Nephron progenitor cell (in vitro differentiated cells): ENCODE results near the gene NPAS2.
A peak's percentile ranks its signal among the peaks of the same experiment; 100 is the strongest.

Experiments used
- DNase-seq: peaks from one replicate; pipeline ENCODE4 v3.0.0; 2021
- H3K27ac Mint-ChIP-seq: 2 replicates; pipeline ENCODE4 v1.8.0; 2021; ENCODE audit warnings: mild to moderate bottlenecking, moderate library complexity, mixed read lengths
- H3K27me3 Mint-ChIP-seq: 2 replicates; pipeline ENCODE4 v1.8.0; 2021; ENCODE audit warnings: mild to moderate bottlenecking, low read depth, mixed read lengths; ENCODE audit not compliant: poor library complexity
- H3K36me3 Mint-ChIP-seq: 2 replicates; pipeline ENCODE4 v1.8.0; 2021; ENCODE audit warnings: low read depth, mixed read lengths
- H3K4me1 Mint-ChIP-seq: 2 replicates; pipeline ENCODE4 v1.8.0; 2021; ENCODE audit warnings: mixed read lengths
- H3K4me3 Mint-ChIP-seq: 2 replicates; pipeline ENCODE4 v1.8.0; 2021; ENCODE audit warnings: mild to moderate bottlenecking, moderate library complexity, mixed read lengths
- H3K9me3 Mint-ChIP-seq: 2 replicates; pipeline ENCODE4 v1.8.0; 2021; ENCODE audit warnings: mild to moderate bottlenecking, moderate library complexity, mixed read lengths
- CTCF ChIP-seq: fragments of 200-600 bp; sonication (generic); IDR thresholded peaks from 2 replicates; pipeline ENCODE4 v1.5.0; 2021; ENCODE audit warnings: antibody characterized with exemption

NPAS2 gene

DNA sequence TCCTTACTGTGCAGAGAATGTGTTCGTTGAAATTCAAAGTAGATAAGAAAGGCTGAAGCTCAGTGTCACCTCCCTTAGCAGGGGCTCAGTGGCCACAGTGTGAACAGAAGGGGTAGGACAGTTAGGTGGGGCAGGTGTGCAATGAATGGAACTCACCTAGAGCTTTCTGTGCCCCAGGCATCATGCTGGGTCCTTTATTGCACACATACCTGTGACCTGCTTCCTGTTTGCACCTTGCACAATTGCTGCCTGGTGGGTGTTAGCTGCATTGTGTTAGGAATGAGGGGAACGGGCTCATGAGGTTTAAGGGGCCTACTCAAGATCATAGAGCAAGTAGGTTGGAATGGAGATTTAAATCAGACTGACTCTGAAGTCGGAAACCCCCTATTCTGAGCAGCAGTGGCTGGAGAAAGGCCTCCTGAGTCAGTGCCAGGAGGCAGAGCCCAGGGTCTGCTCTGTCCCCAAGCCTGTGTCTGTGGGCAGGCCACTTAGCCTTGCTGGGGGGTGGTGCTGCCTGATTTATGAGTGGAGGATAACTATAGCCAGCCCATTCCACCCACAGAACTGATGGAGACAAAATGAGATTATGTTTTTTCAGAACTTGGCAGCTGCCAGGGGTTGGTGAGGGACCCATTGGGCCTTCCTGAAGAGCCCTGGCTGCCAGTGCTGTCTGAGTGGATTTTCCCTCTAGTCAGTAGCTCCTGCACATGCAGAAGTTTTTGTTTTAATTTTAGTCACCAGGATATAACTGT, 76.2 kb downstream of the NPAS2 start:
- no peak for TF ChIP-seq CTCF
- no peaks in the 10 kb centered on the region for H3K36me3 Mint-ChIP-seq
- peaks cover 34% of the 10 kb centered on the region for H3K4me1 Mint-ChIP-seq
- no peaks in the 10 kb centered on the region for H3K9me3 Mint-ChIP-seq
- H3K4me3 Mint-ChIP-seq = no peak overlapping the region
- no peak overlapping the region for H3K27ac Mint-ChIP-seq
- peaks cover 8% of the 10 kb centered on the region for H3K27me3 Mint-ChIP-seq
- no peak for DNase-seq

- H3K36me3 Mint-ChIP-seq = no peaks in the 10 kb centered on the region
- H3K4me1 Mint-ChIP-seq = peaks cover 28% of the 10 kb centered on the region
- no peak overlapping the region for H3K4me3 Mint-ChIP-seq
- H3K9me3 Mint-ChIP-seq = no peaks in the 10 kb centered on the region
- H3K27ac Mint-ChIP-seq = no peak overlapping the region
- H3K27me3 Mint-ChIP-seq = peaks cover 14% of the 10 kb centered on the region
- no peak for TF ChIP-seq CTCF
- DNase-seq = no peak
These were observed 78.2 kb downstream of the NPAS2 start for GRCh38 chr2:100898035-100898665.

DNA sequence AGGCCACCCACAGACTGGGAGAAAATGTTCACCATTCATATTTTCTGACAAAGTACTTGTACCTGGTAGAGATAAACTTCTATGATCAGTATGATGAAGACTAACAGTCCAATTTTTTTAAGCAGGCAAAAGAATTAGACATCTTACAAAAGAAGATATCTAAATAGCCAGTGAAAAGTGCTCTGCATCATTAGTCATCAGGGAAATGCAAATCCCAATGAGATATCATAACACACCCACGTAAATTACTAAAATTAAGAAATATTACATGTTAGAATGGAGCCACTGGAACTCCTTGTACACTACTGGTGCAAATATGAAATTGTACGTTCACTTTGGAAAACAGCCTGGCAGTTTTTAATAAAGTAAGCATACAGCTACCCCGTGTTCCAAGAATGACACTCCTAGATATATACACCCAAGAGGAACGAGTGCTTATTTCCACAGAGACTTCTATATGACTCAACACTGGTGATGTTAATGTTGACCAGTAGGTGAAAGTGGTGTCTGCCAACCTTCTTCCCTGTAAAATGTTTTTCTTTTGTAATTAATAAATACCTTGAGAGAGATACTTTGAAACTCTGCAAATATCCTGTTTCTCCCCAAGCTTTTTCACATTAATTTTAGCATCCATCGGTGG, 80.3 kb downstream of the NPAS2 start:
- no peaks in the 10 kb centered on the region for H3K9me3 Mint-ChIP-seq
- TF ChIP-seq CTCF = no peak
- H3K27me3 Mint-ChIP-seq = peaks cover 14% of the 10 kb centered on the region
- no peaks in the 10 kb centered on the region for H3K36me3 Mint-ChIP-seq
- no peak overlapping the region for H3K4me3 Mint-ChIP-seq
- H3K27ac Mint-ChIP-seq = no peak overlapping the region
- no peak for DNase-seq
- peaks cover 35% of the 10 kb centered on the region for H3K4me1 Mint-ChIP-seq

DNA sequence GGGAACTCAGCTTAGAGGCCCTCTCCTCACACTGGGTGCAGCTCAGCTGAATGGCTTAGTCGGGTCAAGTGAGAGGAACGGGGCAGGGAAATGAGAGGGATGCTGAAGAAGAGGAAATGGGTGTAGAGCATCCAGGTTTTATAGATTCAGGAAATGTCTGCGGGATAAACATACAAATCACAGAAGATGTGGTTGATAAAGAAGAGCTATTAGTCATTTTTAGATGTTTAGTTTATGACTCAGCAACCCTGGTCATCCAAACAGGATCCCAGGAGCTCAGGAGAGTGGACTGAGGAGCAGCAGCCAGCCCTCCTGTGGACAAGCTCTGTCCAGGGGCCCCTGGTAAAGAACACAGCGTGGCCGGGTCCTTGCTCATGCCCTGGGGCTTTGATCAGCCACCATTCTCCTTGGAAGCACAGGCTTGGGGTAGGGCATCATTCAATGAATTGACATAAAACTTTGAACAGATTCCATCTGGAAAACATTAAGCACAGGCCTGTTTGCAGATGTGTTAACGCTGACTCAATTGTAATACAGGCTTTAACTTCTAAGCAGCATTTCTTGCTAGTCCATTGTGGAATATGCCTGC, 83.0 kb downstream of the NPAS2 start:
- Mint-ChIP-seq H3K36me3 (no peaks in the 10 kb centered on the region), H3K9me3 (no peaks in the 10 kb centered on the region), H3K27me3 (peaks cover 13% of the 10 kb centered on the region), H3K27ac (no peak overlapping the region), H3K4me1 (peaks cover 16% of the 10 kb centered on the region), H3K4me3 (no peak overlapping the region)
- no peak for TF ChIP-seq CTCF
- no peak for DNase-seq

- H3K4me3 Mint-ChIP-seq = no peak overlapping the region
- H3K9me3 Mint-ChIP-seq = no peaks in the 10 kb centered on the region
- H3K36me3 Mint-ChIP-seq = no peaks in the 10 kb centered on the region
- DNase-seq = no peak
- peak overlapping the region; percentile 77 for H3K27ac Mint-ChIP-seq
- TF ChIP-seq CTCF = no peak
- peaks cover 13% of the 10 kb centered on the region for H3K27me3 Mint-ChIP-seq
- H3K4me1 Mint-ChIP-seq = peaks cover 18% of the 10 kb centered on the region
These were observed 83.8 kb downstream of the NPAS2 start for GRCh38 chr2:100903534-100904258.
